AG08395 (cell line): ENCODE measurements around the gene RASSF4.
A peak's percentile ranks its signal among the peaks of the same experiment; 100 is the strongest.
"Not testable (repeated sequence)": the region's sequence is repeated elsewhere in the genome, so short reads cannot be mapped to it uniquely, and the experiment has no call there.

Experiments used
- DNase-seq: peaks from one replicate; pipeline ENCODE4 v3.0.0; 2012; ENCODE audit warnings: mixed read lengths, low spot score

RASSF4 gene

GRCh38 chr10:45006276-45007030, 46.9 kb downstream of the RASSF4 start:
- no peak for DNase-seq

DNA sequence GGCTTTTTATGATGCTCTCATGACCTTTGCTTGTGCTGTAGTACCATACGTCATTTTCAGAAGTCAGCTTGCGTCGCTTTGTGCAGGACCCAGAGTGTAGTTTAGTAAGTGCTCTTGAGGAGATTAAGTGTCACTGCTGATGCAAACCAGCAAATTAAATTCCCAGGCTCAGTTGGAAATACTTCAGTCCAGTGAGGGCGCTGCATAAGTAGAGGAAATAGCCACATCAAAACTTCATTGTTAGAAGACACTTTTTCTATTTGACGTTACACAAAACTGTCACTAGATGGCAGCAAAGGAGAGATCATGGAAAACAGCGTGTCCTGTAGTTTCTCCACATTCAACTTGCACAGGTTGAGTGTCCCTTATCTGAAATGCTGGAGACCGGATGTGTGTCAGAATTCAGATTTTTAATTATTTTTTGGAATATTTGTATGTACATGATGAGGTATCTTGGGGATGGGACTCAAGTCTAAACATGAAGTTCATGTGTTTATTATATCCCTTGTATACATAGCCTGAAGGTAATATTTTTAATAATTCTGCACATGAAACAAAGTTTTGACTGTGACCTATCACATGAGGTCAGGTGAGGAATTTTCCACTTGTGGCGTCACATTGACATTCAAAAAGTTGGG, 49.0 kb downstream of the RASSF4 start:
- DNase-seq, result peak; percentile 82

DNA sequence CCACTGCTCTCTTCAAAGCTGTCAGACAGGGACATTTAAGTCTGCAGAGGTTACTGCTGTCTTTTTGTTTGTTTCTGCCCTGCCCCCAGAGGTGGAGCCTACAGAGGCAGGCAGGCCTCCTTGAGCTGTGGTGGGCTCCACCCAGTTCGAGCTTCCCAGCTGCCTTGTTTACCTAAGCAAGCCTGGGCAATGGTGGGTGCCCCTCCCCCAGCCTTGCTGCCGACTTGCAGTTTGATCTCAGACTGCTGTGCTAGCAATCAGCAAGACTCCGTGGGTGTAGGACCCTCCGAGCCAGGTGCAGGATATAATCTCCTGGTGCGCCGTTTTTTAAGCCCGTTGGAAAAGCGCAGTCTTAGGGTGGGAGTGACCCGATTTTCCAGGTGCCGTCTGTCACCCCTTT, 55.0 kb downstream of the RASSF4 start:
- not testable (repeated sequence) for DNase-seq

- DNase-seq, result no peak
These were observed 56.0 kb downstream of the RASSF4 start for GRCh38 chr10:45015590-45015989.

GRCh38 chr10:45023426-45023825, 63.8 kb downstream of the RASSF4 start:
- peak; percentile 19 for DNase-seq

DNA sequence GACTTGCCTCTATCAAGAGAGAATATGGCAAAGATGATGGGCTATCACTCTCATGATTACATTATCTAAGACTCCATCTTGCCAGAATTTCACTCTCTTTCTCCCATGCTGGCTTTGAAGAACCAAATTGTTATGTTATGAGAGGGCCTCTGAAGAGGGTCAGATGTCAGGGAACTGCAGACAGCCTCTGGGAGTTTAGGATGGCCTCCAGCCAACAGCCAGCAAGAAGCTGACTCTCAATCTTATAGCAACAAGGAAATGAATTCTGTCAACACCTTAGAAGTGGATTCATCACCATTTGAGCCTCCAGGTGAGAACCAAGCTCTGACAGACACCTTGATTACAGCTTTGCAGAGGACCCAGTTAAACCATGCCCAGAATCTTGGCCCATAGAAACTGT, 74.7 kb downstream of the RASSF4 start:
- DNase-seq, result no peak

- no peak for DNase-seq
These were observed 76.1 kb downstream of the RASSF4 start for GRCh38 chr10:45035673-45036072.

- no peak for DNase-seq
These were observed 81.4 kb downstream of the RASSF4 start for GRCh38 chr10:45040921-45041542.

GRCh38 chr10:45044290-45044689, 84.7 kb downstream of the RASSF4 start:
- DNase-seq, result no peak
